Right lobe of liver (tissue), 4 donors: ENCODE data around the gene COPA.

Source experiments
- POLR2A ChIP-seq: fragments of 450-650 bp; IDR thresholded peaks from one replicate; pipeline ENCODE4 v1.6.1; 2017; ENCODE audit warnings: antibody characterized with exemption, mild to moderate bottlenecking
- TF ChIP-seq, protein P1 (sequence below), 4 donors: fragments of 200-600 bp in 3 of 4; fragments of 450-650 bp in 1 of 4; IDR thresholded peaks; one replicate each; pipeline versions ENCODE4 v1.5.1 to v1.8.0; 2016 to 2022; ENCODE audit warnings: antibody characterized with exemption in 4 of 4, mild to moderate bottlenecking in 2 of 4
- donor health status: DM: no; HTN: no; CAD: no.
- donor health status: DM: no; HTN: no; CAD: no.
- donor health status: DM: no; HTN: yes; CAD: no.

- TF ChIP-seq, protein P1, sequence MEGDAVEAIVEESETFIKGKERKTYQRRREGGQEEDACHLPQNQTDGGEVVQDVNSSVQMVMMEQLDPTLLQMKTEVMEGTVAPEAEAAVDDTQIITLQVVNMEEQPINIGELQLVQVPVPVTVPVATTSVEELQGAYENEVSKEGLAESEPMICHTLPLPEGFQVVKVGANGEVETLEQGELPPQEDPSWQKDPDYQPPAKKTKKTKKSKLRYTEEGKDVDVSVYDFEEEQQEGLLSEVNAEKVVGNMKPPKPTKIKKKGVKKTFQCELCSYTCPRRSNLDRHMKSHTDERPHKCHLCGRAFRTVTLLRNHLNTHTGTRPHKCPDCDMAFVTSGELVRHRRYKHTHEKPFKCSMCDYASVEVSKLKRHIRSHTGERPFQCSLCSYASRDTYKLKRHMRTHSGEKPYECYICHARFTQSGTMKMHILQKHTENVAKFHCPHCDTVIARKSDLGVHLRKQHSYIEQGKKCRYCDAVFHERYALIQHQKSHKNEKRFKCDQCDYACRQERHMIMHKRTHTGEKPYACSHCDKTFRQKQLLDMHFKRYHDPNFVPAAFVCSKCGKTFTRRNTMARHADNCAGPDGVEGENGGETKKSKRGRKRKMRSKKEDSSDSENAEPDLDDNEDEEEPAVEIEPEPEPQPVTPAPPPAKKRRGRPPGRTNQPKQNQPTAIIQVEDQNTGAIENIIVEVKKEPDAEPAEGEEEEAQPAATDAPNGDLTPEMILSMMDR (IDR thresholded peaks at IDR 0.05), result no peak
- TF ChIP-seq POLR2A, result no peak
These were observed 34.6 kb upstream of the COPA start for GRCh38 chr1:160377585-160378206.
